Measurements from ENCODE around the gene PKHD1.

Gene PKHD1

GRCh38 chr6:52103623-52104022, 16.2 kb upstream of the PKHD1 start:
- DNase-seq: no peak

GRCh38 chr6:52102405-52102804, 15.0 kb upstream of the PKHD1 start:
- DNase-seq: no peak

DNA sequence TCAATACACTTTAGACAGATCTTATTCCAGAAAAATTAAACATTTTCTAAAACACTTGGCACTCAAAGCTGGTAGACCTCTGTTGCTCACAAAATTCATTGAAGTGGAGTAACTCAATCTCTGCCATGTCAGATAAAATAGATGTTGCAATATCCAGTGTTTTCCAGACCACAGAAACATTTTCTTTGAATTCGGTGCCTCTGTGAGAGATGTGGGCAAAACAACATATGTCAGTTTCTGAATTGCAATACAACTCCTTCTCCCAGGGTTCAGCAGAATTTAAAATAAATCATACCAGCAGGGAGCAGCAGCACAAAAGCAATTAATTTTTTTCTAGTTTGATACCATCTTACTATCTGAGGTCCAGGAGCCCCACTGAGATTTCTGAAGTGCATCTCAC, 11.3 kb upstream of the PKHD1 start:
- no peak for DNase-seq

GRCh38 chr6:52089758-52090348, 2.4 kb upstream of the PKHD1 start:
- DNase-seq: no peak

DNA sequence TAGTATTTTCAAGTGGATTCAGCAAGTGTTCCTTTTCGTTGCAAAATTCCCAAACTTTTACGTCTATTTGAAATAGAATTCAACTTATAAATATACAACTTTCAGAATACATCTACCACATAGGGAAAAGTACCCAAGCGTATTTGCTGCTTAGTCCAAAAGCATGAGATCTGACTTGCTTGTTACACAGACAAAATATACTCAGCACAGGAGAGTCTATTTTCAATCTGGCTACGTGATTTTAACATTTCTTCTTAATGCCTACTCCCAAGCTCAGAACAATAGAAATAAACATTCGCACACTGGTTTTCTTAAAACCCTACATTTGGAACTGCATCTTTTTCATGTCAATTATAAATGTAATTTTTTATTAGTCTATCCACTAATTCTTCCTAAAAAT, 672 bp downstream of the PKHD1 start:
- no peak for DNase-seq

- no peak for DNase-seq
Observed at GRCh38 chr6:52081237-52081636, 6.2 kb downstream of the PKHD1 start.

DNA sequence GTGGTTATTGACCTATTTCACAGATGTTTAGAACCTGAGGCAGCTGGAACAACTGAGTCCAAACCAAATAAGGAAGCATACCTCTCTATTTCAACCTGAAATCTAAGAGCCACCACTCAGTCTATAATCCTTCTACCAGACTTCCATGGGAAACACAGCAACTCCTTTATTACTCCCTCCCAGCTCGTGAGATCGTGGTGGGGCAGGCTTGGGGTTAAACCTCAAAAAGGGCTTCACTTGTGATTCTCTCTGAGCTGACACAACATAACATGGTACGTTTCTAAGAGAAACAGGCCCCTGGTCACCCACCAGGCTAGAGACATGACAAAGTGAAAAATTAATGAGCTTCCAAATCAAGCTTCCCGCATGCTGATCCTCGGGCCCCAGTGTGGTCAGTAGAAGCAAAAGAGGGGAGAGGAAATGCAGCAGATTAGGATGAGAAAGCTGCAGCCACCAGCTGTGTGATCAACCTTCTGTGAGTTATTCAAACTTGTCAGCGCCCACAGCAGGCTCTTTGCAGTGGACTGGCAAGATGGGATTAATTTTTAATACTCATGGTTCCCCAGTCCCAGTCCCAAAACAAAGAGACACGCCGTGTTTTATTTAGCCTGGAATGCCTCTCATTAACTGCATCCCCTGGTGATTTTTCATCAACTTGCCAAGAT, 9.3 kb downstream of the PKHD1 start:
- no peak for DNase-seq

GRCh38 chr6:52077180-52077884, 10.1 kb downstream of the PKHD1 start:
- no peak for DNase-seq

DNA sequence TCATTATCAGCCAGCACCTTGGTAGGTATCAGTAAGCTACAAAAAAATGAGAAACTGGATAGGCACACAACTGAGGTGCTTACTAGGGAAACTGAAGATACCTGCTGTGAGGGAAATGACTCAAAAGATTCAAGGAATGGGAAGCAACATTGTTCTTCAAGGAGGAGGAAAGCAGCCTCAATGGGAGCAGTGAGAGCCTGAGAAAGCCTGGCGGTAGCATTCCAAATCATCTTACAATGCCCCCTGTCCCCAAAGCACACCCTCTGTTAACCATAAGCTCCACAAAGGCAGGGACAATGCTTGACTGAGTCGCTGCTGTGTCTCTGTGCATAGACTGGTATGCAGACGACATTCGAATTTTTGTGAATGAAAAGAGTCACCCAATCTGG, 10.6 kb downstream of the PKHD1 start:
- DNase-seq: no peak

- DNase-seq: no peak
Observed at GRCh38 chr6:52074716-52075115, 12.7 kb downstream of the PKHD1 start.

GRCh38 chr6:52074155-52074554, 13.3 kb downstream of the PKHD1 start:
- no peak for DNase-seq

DNA sequence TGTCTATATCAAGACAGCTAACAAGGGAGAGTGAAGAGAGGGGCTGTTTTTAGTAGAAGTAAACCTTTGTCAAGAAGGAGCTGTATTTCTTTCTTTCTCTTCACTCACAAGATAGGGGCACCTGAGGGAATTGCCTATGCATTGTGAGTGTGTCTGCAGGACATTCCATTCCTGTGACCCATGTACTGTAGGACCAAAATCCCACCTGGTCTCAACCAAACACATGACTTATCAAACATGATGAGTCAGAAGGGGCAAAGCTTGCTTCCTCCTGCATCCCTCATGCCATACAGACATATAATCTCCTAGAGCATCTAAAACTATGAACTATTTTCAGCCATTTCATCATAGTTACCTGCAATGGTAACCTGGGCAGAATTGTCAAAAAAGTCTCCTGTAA, 21.8 kb downstream of the PKHD1 start:
- no peak for DNase-seq

DNA sequence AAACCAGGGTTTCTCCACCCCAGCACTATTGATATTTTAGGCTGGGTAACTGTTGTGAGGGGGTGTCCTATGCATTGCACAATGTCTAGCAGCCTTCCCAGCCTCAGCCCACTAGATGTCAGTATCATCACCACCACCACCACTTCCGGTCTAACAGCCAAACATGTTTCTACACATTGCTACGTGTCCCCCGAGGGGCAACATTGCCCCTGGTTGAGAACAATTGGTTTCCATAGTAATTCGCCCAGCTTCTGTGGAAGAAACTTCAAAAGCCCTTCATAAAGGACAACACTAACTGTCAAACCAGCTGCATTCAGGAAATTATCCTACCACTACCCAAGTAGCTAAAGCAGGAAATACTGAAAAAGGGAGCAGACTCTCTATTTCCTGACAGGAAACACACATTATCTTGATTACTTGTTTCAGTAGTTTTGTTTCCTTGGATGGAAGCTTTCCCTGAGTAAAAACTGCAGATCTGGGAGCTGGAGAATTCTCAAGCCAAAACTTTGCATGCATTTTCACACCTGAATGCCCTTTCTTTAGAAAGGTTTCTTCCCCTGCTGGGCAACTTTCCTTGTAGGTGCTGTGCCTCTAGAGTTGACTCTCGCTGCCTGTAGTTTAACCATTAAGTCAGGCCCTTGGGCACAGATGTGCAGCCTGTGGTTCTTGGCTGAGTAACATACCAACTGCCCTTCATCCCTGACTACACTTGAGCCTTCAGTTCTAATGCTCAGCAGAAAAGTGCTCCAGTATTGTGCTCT, 23.6 kb downstream of the PKHD1 start:
- peak in 12 of 51 donors; percentile 0 to 19 (median 6) for DNase-seq

DNA sequence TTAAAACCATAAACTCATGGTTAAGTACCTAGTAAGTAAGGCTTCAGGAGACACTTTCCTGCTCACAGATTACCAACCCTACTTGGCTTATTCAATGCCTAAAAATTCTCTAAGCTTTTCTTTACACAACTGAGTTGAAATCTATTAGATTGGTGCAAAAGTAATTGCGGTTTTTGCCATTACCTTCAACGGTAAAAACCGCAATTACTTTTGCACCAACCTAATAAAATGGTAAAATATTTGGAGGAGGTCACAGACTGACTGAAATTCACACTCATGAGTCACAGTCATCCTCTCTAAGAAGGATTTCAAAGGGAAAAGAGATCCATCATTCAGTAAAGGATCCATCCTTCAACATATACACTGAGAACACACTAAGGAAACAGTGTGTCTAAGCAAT, 25.9 kb downstream of the PKHD1 start:
- DNase-seq: no peak

DNA sequence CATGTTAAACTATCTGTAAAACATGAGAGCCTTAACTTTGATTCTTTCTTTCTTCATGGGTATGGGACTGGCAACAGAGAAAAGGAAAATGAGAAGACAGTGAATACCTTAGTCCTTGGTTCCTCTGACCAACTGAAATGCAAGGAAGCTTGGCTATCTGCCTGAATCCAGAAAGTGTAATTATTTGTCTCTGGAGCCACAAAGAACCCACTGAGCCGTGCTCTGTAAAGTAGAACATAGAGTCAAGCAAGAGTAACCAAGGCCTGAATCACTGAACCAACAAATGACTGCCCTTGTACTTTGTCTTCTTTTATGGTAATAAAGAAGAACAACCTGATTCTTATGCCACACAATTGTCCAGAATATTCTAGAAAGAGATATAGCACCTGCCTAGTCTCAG, 27.6 kb downstream of the PKHD1 start:
- no peak for DNase-seq

GRCh38 chr6:52055451-52055850, 32.0 kb downstream of the PKHD1 start:
- no peak for DNase-seq

DNA sequence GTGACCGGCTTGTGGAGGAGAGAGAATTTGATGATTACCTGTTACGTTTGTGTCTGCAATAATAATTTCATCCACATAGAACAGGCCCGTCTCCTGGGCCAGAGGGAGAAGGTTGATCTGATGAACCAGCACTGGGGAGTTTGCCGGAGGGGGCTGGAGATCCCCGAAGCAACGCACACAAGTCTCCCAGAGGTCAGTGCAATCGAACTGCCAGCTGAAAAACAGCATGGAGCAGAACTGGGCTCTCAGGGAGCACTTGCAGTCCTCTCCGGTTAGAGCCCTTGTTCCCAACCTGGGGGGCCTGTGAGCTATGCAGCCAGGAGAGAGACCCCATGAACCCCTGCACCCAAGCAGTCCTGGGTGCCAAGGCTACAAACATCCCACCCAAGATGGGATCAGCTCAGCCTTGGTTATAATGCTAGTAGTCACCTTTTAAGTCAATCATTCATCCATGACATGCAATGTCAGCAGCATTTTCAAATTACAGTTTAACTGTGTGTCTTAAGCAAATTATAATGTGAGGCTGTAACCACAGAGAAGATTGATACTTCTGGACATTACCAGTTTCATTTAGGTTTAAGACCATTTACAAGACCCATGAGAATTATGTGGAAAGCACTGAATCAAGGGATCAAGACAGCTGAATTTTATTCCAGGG, 34.2 kb downstream of the PKHD1 start:
- DNase-seq: no peak

DNA sequence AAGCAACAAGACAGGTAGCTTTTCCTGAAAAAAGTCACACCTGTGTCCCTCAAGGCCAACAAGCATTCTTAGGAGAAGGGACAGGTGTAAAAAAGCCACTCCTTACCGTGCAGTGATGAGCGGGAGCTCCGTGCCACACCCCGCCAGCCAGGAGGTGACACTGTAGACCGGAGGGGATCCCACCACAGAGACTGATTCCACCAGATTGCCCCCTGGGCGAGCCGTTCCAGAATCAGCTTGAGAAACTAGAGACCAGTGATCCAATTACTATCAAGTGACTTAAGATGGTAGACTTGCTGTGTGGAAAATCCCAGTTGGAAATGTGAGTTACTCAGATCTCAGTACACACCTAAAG, 37.4 kb downstream of the PKHD1 start:
- DNase-seq: no peak

- DNase-seq: peak in 1 of 51 donors; percentile 20
Observed at GRCh38 chr6:52049252-52050050, 38.0 kb downstream of the PKHD1 start.

DNA sequence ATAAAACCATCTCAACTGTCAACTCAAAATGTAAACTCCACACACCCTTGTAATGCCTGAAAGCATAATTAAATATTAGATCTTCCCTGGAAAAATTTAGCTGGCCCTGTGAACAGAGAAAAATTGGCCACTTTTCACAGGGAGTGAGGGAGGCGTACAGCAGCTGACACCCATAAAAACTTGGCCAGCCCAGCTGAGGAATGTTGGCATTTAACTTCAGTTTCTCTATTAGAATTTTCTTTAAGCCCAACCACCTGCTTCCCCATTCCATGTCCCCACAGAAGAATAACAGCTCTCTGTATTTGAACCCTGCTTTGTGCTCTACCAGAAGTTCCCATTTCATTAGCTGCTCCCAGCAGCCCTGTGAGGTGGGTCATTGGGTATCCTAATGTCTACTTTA, 41.0 kb downstream of the PKHD1 start:
- DNase-seq: no peak

DNA sequence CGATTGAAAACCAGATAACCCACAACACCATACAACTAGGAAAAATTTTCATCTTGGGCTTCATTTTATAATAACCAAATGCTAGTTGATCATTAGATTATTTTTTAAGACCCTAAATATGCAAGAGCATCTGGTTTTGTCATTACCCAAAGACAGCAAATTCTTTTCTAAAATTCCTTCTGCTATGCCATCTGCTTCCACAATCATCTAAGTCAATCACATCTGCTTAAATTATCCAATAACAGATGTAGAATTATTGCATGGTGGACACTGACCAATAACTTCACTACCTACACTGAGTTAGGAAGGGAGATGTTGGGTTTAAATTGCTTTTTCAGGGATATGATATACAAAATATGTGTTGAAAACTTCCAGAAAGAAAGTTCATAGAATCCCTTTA, 41.9 kb downstream of the PKHD1 start:
- DNase-seq: no peak
